Fibroblast of skin of back (primary cell): ENCODE results near the gene CLPTM1.

Experiments used
- DNase-seq: peaks from one replicate; pipeline ENCODE4 v3.0.0-alpha.2; 2013

Gene CLPTM1

GRCh38 chr19:45016388-45017314 is 61.5 kb downstream of the CLPTM1 start:
- peak; percentile 79 for DNase-seq

GRCh38 chr19:45019187-45019586 is 64.0 kb downstream of the CLPTM1 start:
- DNase-seq = no peak

- DNase-seq = no peak
Measured at GRCh38 chr19:45020071-45020470, 64.9 kb downstream of the CLPTM1 start.

- no peak for DNase-seq
Measured at GRCh38 chr19:45021971-45022370, 66.8 kb downstream of the CLPTM1 start.

- no peak for DNase-seq
Measured at GRCh38 chr19:45023048-45023447, 67.9 kb downstream of the CLPTM1 start.

GRCh38 chr19:45025264-45025663 is 70.1 kb downstream of the CLPTM1 start:
- DNase-seq = no peak

GRCh38 chr19:45027371-45027770 is 72.2 kb downstream of the CLPTM1 start:
- no peak for DNase-seq

- DNase-seq = no peak
Measured at GRCh38 chr19:45030825-45031224, 75.6 kb downstream of the CLPTM1 start.

GRCh38 chr19:45032421-45032820 is 77.2 kb downstream of the CLPTM1 start:
- no peak for DNase-seq

- DNase-seq = no peak
Measured at GRCh38 chr19:45035755-45036154, 80.6 kb downstream of the CLPTM1 start.

- no peak for DNase-seq
Measured at GRCh38 chr19:45037393-45038169, 82.4 kb downstream of the CLPTM1 start.

- peak; percentile 90 for DNase-seq
Measured at GRCh38 chr19:45038931-45039893, 84.0 kb downstream of the CLPTM1 start, which contains the start of gene CLASRP. TSS of gene CLASRP (plus strand) at chr19:45039045. CDS start at chr19:45040213, 1,168 bp downstream.

- DNase-seq = no peak
Measured at GRCh38 chr19:45040059-45040771, 85.0 kb downstream of the CLPTM1 start.

- no peak for DNase-seq
Measured at GRCh38 chr19:45041125-45041524, 85.9 kb downstream of the CLPTM1 start.
